GM18520 (cell line): Measurements from ENCODE around the gene TKFC.

Experiments
- ATAC-seq: cut with Tn5 transposase; IDR thresholded peaks from one replicate; pipeline ENCODE4 v1.9.1; 2021; ENCODE audit not compliant: unreplicated experiment

Gene TKFC

DNA sequence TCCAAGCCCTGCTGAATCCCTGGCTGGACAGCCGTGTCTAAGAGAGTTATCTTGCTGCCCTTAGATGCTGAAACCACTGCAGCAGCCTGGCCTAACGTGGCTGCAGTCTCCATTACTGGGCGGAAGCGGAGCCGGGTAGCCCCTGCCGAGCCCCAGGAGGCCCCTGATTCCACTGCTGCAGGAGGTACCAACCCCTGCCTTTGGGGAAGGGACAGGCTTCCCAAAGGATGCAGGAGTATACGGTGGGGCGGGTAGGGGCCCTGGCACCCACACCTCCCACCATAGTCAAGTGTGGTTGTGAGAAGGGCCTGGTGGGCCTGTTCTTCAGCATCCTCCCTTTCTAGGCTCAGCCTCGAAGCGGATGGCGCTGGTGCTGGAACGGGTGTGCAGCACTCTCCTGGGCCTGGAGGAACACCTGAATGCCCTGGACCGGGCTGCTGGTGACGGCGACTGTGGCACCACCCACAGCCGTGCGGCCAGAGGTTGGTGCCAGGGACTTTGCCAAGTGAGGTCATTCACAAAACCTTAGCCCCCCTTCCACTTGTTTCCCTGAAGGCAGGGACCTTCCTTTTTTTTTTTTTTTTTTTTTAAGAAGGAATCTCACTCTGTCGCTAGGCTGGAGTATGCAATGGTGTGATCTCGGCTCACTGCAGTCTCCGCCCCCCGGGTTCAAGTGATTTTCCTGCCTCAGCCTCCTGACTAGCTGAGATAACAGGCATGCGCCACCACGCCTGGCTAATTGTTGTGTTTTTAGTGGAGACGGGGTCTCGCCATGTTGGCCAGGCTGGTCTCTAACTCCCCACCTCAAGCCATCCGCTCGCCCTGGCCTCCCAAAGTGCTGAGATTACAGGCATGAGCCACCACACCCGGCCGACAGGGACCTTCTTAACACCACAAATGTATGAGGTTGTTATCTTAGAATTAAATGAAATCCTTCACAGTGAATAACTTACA lies 11.0 kb downstream of the TKFC start:
- ATAC-seq, result no peak

DNA sequence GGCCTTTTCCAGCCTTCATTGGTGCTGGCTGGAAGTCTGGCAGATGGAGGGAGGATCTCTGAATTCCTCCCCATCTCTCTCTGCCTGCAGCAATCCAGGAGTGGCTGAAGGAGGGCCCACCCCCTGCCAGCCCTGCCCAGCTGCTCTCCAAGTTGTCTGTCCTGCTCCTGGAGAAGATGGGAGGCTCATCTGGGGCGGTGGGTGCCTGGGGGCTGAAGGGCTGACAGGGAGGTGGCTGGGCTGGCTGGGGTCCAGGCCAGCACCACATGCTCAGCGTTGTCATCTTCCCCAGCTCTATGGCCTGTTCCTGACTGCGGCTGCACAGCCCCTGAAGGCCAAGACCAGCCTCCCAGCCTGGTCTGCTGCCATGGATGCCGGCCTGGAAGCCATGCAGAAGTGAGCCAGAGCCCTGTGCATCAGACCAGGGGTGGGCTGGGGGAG lies 12.2 kb downstream of the TKFC start:
- no peak for ATAC-seq

GRCh38 chr11:61345954-61346843 lies 13.2 kb downstream of the TKFC start:
- ATAC-seq, result no peak

DNA sequence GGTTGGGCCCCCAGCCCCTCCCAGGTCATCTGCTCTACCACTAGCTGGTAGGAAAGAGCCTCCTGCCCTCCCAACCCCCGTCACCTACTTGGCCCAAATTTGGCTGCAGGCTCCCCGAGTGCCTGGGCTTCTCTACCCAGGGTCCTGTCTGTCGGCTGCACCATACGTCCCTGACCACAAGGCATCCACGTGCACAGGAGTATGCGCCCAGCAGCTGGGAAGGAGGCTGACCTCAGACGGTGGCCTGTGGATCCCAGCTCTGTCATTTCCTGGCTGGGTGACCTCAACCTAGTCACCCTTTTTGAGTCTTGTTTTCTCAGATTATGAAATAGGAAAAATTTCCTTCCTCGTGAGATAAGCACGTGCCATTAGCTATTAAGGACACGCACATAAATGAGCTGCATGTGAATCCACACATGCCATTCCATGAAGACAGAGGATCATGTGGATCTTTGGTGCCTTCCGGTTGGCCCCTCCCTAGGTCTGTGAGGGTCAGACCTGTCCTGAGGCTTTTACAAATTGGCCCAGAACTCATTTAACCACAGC lies 15.0 kb downstream of the TKFC start:
- no peak for ATAC-seq

DNA sequence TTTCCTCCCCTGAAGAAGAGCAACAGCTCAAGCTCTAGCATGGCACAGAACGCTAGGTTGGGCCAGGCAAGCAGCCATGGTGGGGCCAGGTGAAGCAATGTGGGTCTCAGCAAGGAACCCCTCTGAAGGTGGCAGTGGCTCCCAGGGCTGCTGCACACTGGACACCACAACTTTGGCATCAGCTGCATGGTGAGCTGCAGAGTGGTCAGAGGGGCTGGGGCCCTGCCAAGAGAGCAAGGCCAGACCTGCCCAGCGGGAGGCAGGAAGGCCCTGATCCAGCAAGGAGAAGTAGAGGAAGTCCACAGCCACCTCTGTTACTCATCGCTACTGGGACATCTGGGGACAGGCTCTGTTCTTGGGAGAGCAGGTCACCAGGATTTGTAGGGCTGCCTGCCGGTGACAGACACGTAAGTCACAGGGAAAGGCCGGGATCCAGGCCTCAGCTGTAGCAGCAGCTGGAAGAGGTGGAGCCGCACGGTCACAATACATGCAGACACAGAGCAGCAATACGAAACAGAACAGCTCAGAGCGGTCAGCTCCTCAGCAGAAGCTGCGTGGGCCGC lies 16.2 kb downstream of the TKFC start:
- no peak for ATAC-seq

DNA sequence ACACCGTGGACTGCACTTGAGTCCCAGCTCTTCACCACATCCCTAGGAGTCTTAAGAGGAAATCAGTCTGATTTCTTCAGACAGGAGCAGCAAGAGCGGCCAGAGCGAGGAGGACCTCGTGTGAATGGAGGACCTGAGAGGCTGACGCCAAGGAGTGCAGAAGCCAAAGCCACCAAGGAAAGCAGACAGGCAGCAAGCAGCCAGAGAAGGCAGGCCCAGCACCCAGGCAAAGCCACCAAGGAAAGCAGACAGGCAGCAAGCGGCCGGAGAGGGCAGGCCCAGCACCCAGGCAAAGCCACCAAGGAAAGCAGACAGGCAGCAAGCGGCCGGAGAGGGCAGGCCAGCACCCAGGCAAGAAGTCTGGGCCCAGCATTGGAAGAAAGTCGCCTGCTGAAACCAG lies 16.9 kb downstream of the TKFC start:
- no peak for ATAC-seq

GRCh38 chr11:61350336-61350735 lies 17.3 kb downstream of the TKFC start:
- no peak for ATAC-seq

- ATAC-seq, result no peak
These were observed 17.8 kb downstream of the TKFC start for GRCh38 chr11:61350803-61351202.

DNA sequence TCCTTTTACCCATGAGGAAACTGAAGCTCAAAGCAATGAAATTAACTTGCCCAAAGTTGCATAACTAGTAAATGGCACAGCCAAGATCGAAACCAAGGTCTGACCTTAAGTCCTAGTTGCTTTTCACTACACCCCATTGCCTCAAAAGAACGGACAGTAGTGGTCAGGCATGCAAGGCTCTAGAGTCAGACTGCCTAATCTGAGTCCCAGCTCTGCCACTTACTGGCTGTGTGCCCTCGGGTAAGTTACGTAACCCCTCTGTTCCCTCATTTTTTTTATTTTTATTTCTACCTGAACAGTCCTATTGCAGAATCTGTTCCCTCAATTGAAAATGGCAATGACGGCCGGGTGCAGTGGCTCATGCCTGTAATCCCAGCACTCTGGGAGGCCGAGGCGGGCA lies 19.0 kb downstream of the TKFC start:
- no peak for ATAC-seq

GRCh38 chr11:61353131-61354067 lies 20.4 kb downstream of the TKFC start:
- ATAC-seq, result no peak

- no peak for ATAC-seq
These were observed 21.2 kb downstream of the TKFC start for GRCh38 chr11:61354208-61354607.

- no peak for ATAC-seq
These were observed 23.7 kb downstream of the TKFC start for GRCh38 chr11:61356706-61357105.

- peak; percentile 25 for ATAC-seq
These were observed 24.3 kb downstream of the TKFC start for GRCh38 chr11:61357233-61357893.

- ATAC-seq, result no peak
These were observed 24.8 kb downstream of the TKFC start for GRCh38 chr11:61357894-61358239.

- ATAC-seq, result no peak
These were observed 25.5 kb downstream of the TKFC start for GRCh38 chr11:61358566-61358965.

DNA sequence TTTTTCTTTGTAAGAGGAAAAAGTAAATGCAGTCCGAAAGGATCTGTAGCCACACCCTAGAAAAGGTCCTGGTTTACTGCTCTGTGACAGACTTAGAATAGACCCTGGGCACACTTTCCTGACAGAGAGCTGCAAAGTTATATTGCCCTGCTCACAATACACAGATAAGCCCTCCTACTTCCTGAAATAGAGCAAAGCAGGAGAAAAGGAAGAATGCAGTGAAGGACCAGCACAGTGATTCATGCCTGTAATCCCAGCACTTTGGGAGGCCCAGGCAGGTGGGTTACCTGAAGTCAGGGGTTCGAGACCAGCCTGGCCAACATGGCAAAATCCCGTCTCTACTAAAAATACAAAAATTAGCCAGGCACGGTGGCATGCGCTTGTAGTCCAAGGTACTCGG lies 26.5 kb downstream of the TKFC start:
- no peak for ATAC-seq

- no peak for ATAC-seq
These were observed 28.3 kb downstream of the TKFC start for GRCh38 chr11:61361237-61361740.

- peak; percentile 75 for ATAC-seq
These were observed 28.9 kb downstream of the TKFC start, which contains the start of the genes CYB561A3 and TMEM138 for GRCh38 chr11:61361741-61362541. CYB561A3 (minus strand) TSS chr11:61361882; CDS start chr11:61356713, 5,169 bp downstream. TMEM138 (plus strand) TSS chr11:61362374; CDS start chr11:61364391, 2,017 bp downstream.
